ENCODE results near the gene TUBA8. TPM values are rescaled to one million over a fixed set of nuclear protein-coding genes. Genes with fewer than 3 reads are reported as not detected.

Gene TUBA8
- polyA plus RNA-seq, 1 donor (not counting 4 experiments of a cell fraction or from before 2014, with no cell fraction given): 0.35 TPM

DNA sequence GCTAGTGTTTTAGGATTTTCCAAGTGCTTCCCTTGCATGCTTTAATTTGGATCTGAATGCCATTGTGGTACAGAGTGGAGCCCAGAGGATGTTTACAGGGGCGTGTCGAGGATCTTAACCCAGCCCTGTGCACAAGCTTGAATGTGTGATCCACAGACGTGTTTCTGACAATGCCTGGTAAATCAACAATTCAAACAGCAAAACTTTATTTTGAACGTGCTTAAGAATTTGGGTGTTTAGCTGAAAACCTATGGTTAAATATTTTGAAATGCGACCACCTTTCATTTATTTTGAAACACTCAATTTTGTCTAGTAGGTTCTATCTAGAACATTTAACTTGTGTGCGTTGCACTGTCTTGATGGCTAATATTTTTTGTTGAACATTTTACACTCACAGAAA lies 1.8 kb downstream of the TUBA8 start:
- no peak for FAIRE-seq
- peaks cover 5% of the 10 kb centered on the region for H3K4me1 ChIP-seq (ENCODE audit: control insufficient read depth, extremely low read depth, insufficient read depth, low read length)

DNA sequence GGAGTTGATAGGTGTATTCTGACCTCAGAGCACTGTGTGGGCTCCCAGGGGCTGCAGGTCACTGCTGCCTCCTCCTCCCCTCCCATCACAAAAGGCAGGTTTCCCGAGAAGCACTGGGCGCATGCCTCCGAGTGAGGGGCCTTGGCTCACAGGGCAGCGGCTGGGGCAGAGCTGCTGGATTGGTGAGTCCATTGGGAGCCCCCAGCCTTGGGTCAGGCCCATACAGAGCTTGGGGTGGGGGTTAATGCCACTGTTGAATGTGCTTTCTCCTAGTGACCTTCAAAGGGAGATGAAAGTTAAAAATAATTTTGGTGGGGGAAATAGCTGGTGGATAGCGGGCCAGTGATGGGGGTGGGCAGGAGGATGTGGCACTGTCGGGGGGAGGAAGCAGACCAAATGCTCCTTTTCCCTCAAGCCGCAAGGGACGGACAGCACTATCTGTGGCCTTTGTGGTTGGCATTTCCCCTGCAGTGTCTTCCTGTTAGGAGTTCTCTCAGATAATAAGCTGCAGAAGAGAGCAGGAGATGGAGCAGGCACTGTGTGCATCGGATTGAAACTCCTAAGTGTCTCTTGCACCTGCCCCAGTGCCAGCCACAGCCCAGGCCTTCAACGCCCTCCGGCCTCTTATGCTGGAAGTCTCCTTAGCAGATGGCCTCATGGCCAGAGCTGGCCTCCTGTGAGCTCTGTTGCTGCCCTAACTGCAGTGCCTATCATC lies 3.2 kb downstream of the TUBA8 start:
- no peaks in the 10 kb centered on the region for H3K9me3 ChIP-seq (ENCODE audit: control insufficient read depth, low read depth, low read length)

More for the DNA sequence above, 1.8 kb downstream of the TUBA8 start:
- Histone ChIP-seq H3K4me2 (ENCODE audit: control insufficient read depth, extremely low read depth, insufficient read depth, low read depth, low read length) (no peak overlapping the region), H3K27me3 (ENCODE audit: control insufficient read depth, extremely low read depth, insufficient read depth, low read length) (peaks cover 28% of the 10 kb centered on the region), H3K9me1 (ENCODE audit: control insufficient read depth, extremely low read depth, insufficient read depth, low read length) (no peaks in the 10 kb centered on the region), H3K9ac (ENCODE audit: control insufficient read depth, extremely low read depth, insufficient read depth, low read length) (no peak overlapping the region), H3K9me3 (ENCODE audit: control insufficient read depth, low read depth, low read length) (no peaks in the 10 kb centered on the region), H3K36me3 (ENCODE audit: control insufficient read depth in 2 of 2, extremely low read depth in 1 of 2, insufficient read depth in 2 of 2, low read length in 2 of 2) (no peaks in the 10 kb centered on the region), H4K20me1 (ENCODE audit: control insufficient read depth, extremely low read depth, insufficient read depth, low read length) (peaks cover 2% of the 10 kb centered on the region), H2AFZ (ENCODE audit: control insufficient read depth, low read length) (no peak overlapping the region), H3K4me3 (ENCODE audit: control insufficient read depth in 2 of 3, extremely low read depth in 1 of 3, insufficient read depth in 2 of 3, low read depth in 1 of 3, low read length in 3 of 3) (no peak overlapping the region), H3K79me2 (ENCODE audit: control insufficient read depth, insufficient read depth, low read length) (no peaks in the 10 kb centered on the region), H3K27ac (ENCODE audit: control insufficient read depth, insufficient read depth, low read length) (no peak overlapping the region)
- dilution Hi-C loops (cut with MboI; ENCODE audit: extremely low pct_ligation_motif_present, low sequenced_read_pairs): no loop called here
- no peak for DNase-seq (ENCODE audit: low read depth, low spot score)
- TF ChIP-seq CTCF (optimal IDR thresholded peaks at IDR 0.05 in 1 of 3, IDR thresholded peaks at IDR 0.05 in 1 of 3, conservative IDR thresholded peaks at IDR 0.05 in 1 of 3; ENCODE audit: extremely low read depth in 1 of 3, insufficient read depth in 2 of 3, low read length in 3 of 3) (no peak), EZH2 (IDR thresholded peaks at IDR 0.05; ENCODE audit: low read length) (no peak)

More for the DNA sequence above, 3.2 kb downstream of the TUBA8 start:
- peaks cover 5% of the 10 kb centered on the region for H3K4me1 ChIP-seq (ENCODE audit: control insufficient read depth, extremely low read depth, insufficient read depth, low read length)
- H3K79me2 ChIP-seq (ENCODE audit: control insufficient read depth, insufficient read depth, low read length): no peaks in the 10 kb centered on the region
- FAIRE-seq: no peak
- TF ChIP-seq EZH2 (IDR thresholded peaks at IDR 0.05; ENCODE audit: low read length) (no peak), CTCF (optimal IDR thresholded peaks at IDR 0.05 in 1 of 3, IDR thresholded peaks at IDR 0.05 in 1 of 3, conservative IDR thresholded peaks at IDR 0.05 in 1 of 3; ENCODE audit: extremely low read depth in 1 of 3, insufficient read depth in 2 of 3, low read length in 3 of 3) (no peak)
- H3K36me3 ChIP-seq (ENCODE audit: control insufficient read depth in 2 of 2, extremely low read depth in 1 of 2, insufficient read depth in 2 of 2, low read length in 2 of 2): no peaks in the 10 kb centered on the region
- H3K4me3 ChIP-seq (ENCODE audit: control insufficient read depth in 2 of 3, extremely low read depth in 1 of 3, insufficient read depth in 2 of 3, low read depth in 1 of 3, low read length in 3 of 3): no peak overlapping the region
- DNase-seq (ENCODE audit: low read depth, low spot score): no peak
- no peak overlapping the region for H3K9ac ChIP-seq (ENCODE audit: control insufficient read depth, extremely low read depth, insufficient read depth, low read length)
- no peak overlapping the region for H2AFZ ChIP-seq (ENCODE audit: control insufficient read depth, low read length)
- dilution Hi-C loops (cut with MboI; ENCODE audit: extremely low pct_ligation_motif_present, low sequenced_read_pairs): no loop called here
- H3K9me1 ChIP-seq (ENCODE audit: control insufficient read depth, extremely low read depth, insufficient read depth, low read length): no peaks in the 10 kb centered on the region
- no peak overlapping the region for H3K27ac ChIP-seq (ENCODE audit: control insufficient read depth, insufficient read depth, low read length)
- peaks cover 2% of the 10 kb centered on the region for H4K20me1 ChIP-seq (ENCODE audit: control insufficient read depth, extremely low read depth, insufficient read depth, low read length)
- H3K27me3 ChIP-seq (ENCODE audit: control insufficient read depth, extremely low read depth, insufficient read depth, low read length): peaks cover 28% of the 10 kb centered on the region
- no peak overlapping the region for H3K4me2 ChIP-seq (ENCODE audit: control insufficient read depth, extremely low read depth, insufficient read depth, low read depth, low read length)
